ENCODE data around the gene ANKS3.

- TF ChIP-seq, protein P1, sequence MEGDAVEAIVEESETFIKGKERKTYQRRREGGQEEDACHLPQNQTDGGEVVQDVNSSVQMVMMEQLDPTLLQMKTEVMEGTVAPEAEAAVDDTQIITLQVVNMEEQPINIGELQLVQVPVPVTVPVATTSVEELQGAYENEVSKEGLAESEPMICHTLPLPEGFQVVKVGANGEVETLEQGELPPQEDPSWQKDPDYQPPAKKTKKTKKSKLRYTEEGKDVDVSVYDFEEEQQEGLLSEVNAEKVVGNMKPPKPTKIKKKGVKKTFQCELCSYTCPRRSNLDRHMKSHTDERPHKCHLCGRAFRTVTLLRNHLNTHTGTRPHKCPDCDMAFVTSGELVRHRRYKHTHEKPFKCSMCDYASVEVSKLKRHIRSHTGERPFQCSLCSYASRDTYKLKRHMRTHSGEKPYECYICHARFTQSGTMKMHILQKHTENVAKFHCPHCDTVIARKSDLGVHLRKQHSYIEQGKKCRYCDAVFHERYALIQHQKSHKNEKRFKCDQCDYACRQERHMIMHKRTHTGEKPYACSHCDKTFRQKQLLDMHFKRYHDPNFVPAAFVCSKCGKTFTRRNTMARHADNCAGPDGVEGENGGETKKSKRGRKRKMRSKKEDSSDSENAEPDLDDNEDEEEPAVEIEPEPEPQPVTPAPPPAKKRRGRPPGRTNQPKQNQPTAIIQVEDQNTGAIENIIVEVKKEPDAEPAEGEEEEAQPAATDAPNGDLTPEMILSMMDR (IDR thresholded peaks at IDR 0.05), result no peak
- no peak for TF ChIP-seq POLR2A (IDR thresholded peaks at IDR 0.05)
These were observed 37.6 kb upstream of the ANKS3 start for GRCh38 chr16:4771646-4772045.
